GM12801 (cell line): ENCODE results near the gene S100A5.

Source experiments
- CTCF ChIP-seq: IDR thresholded peaks from one replicate; pipeline ENCODE4 v1.5.1; 2011; ENCODE audit warnings: control low read depth; ENCODE audit not compliant: insufficient read length; ENCODE audit errors: extremely low read depth

Gene S100A5

GRCh38 chr1:153540394-153541361, at the start of gene S100A5:
Gene S100A5 (minus strand): TSS chr1:153540934. CDS start chr1:153540191, 743 bp downstream.
- TF ChIP-seq CTCF: no peak

- TF ChIP-seq CTCF: no peak
These were observed 47.7 kb upstream of the S100A5 start for GRCh38 chr1:153588482-153588881.

GRCh38 chr1:153587314-153587713, 46.6 kb upstream of the S100A5 start:
- TF ChIP-seq CTCF: no peak

- no peak for TF ChIP-seq CTCF
These were observed 45.6 kb upstream of the S100A5 start for GRCh38 chr1:153586347-153586746.

GRCh38 chr1:153585006-153585405, 44.3 kb upstream of the S100A5 start:
- no peak for TF ChIP-seq CTCF

GRCh38 chr1:153583976-153584375, 43.2 kb upstream of the S100A5 start:
- TF ChIP-seq CTCF: no peak

GRCh38 chr1:153578936-153579335, 38.2 kb upstream of the S100A5 start:
- TF ChIP-seq CTCF: no peak
